ENCODE results near the gene TBC1D4.
"Not testable (repeated sequence)": the region's sequence is repeated elsewhere in the genome, so short reads cannot be mapped to it uniquely, and the experiment has no call there.

- TF ChIP-seq TARDBP (IDR thresholded peaks at IDR 0.05); BHLHE40 (IDR thresholded peaks at IDR 0.05; ENCODE audit: borderline replicate concordance); ARNT (IDR thresholded peaks at IDR 0.05); HDGF (IDR thresholded peaks at IDR 0.05; ENCODE audit: borderline replicate concordance); FOXM1 (IDR thresholded peaks at IDR 0.05; ENCODE audit: borderline replicate concordance); SP1 (IDR thresholded peaks at IDR 0.05); ZNF384 (IDR thresholded peaks at IDR 0.05); NFRKB (IDR thresholded peaks at IDR 0.05); FOXA1 (IDR thresholded peaks at IDR 0.05); PKNOX1 (IDR thresholded peaks at IDR 0.05): not testable (repeated sequence)
Observed at GRCh38 chr13:75273695-75274094, 208.3 kb downstream of the TBC1D4 start.

Measured in HEK293T (cell line).